Raji (cell line): Measurements from ENCODE around the gene C6orf89.

Source experiments
- POLR2A ChIP-seq: IDR thresholded peaks from 2 replicates; pipeline ENCODE4 v1.6.1; 2011; ENCODE audit warnings: low read depth, low read length, control low read depth; ENCODE audit not compliant: insufficient read depth

Gene C6orf89

GRCh38 chr6:36885461-36886401 lies at the start of gene C6orf89:
Gene C6orf89 (plus strand): TSS chr6:36885952. CDS start chr6:36899445, 13,493 bp downstream.
- peak; percentile 82 for TF ChIP-seq POLR2A

- no peak for TF ChIP-seq POLR2A
Measured at GRCh38 chr6:36836111-36837021, 49.4 kb upstream of the C6orf89 start.

GRCh38 chr6:36837022-36837339 lies 48.8 kb upstream of the C6orf89 start:
- TF ChIP-seq POLR2A = no peak

GRCh38 chr6:36837686-36838085 lies 48.1 kb upstream of the C6orf89 start:
- no peak for TF ChIP-seq POLR2A

GRCh38 chr6:36838896-36839748 lies 46.6 kb upstream of the C6orf89 start, which contains the start of gene CPNE5:
Gene CPNE5 (minus strand): TSS chr6:36839444. CDS start chr6:36839377, 67 bp downstream.
- TF ChIP-seq POLR2A = no peak

- TF ChIP-seq POLR2A = no peak
Measured at GRCh38 chr6:36839749-36840431, 45.9 kb upstream of the C6orf89 start.

- TF ChIP-seq POLR2A = no peak
Measured at GRCh38 chr6:36840432-36841403, 45.0 kb upstream of the C6orf89 start.

GRCh38 chr6:36841756-36842155 lies 44.0 kb upstream of the C6orf89 start:
- TF ChIP-seq POLR2A = no peak

GRCh38 chr6:36843170-36843569 lies 42.6 kb upstream of the C6orf89 start:
- TF ChIP-seq POLR2A = no peak

- no peak for TF ChIP-seq POLR2A
Measured at GRCh38 chr6:36844232-36845170, 41.3 kb upstream of the C6orf89 start.

GRCh38 chr6:36845233-36845632 lies 40.5 kb upstream of the C6orf89 start:
- no peak for TF ChIP-seq POLR2A

- no peak for TF ChIP-seq POLR2A
Measured at GRCh38 chr6:36847152-36847551, 38.6 kb upstream of the C6orf89 start.
